DMS 273 treated with DMSO at 0.1 percent for 48 hours (cell line): ENCODE data around the gene RGPD6.
"Not testable (repeated sequence)": the region's sequence is repeated elsewhere in the genome, so short reads cannot be mapped to it uniquely, and the experiment has no call there.

ENCODE experiments used
- DNase-seq: peaks from one replicate; lab custom pipeline; 2025; lab: John Stamatoyannopoulos, UW

The RGPD6 gene

GRCh38 chr2:110576763-110577416 lies at the start of gene RGPD6:
Gene RGPD6 (minus strand): TSS chr2:110577222. CDS start chr2:110577024, 198 bp downstream.
- DNase-seq = not testable (repeated sequence)

DNA sequence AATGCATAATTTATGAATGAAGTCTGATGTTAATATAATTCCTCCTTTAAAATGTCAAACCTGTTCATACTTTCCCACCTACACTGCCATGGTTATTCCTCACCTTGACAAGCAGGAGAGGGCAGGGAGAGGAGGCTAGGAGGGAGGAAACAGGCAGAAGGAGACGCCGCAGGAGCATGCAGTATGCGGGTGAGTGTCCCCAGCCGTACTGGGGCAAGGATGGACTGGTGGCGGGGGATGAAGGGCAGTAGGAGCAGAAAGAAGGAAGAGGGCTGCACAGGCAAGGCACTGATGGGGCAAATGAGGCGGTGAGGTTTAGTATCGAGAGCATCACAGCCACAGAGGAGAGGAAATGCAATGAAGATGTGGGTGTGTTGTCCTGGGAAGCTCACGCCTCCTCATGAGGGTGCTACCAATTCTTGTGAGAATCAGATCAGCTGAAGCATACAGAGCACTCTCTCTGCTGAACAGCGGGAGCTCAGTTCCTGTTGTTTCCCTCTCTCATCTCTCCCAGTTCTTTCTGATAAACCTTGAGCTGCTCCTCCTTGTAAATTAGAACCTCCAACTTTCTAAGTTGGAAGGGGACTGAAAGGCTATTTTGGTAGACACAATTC lies 42.4 kb upstream of the RGPD6 start:
- DNase-seq = not testable (repeated sequence)

DNA sequence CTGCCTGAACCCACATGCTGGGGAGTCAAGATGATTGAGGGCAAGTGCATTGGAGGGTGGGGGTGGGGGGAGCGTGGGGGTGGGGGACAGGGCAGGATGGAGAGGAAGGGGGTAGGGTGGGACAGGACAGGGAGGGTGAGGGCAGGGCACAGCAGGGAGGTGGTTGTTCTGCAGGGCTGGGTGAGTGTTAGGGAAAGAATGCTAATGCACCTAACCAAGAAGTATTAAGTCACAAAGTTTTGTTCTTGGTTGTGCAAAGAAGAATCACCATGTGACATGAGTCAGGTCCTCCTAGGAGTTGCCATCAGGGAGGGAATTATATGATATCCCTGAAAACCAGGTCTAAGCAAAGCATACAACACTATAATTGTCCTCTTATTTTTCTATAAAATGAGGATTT lies 36.9 kb upstream of the RGPD6 start:
- not testable (repeated sequence) for DNase-seq

- not testable (repeated sequence) for DNase-seq
Measured at GRCh38 chr2:110610613-110611250, 33.7 kb upstream of the RGPD6 start.

GRCh38 chr2:110609843-110610612 lies 33.0 kb upstream of the RGPD6 start:
- not testable (repeated sequence) for DNase-seq

DNA sequence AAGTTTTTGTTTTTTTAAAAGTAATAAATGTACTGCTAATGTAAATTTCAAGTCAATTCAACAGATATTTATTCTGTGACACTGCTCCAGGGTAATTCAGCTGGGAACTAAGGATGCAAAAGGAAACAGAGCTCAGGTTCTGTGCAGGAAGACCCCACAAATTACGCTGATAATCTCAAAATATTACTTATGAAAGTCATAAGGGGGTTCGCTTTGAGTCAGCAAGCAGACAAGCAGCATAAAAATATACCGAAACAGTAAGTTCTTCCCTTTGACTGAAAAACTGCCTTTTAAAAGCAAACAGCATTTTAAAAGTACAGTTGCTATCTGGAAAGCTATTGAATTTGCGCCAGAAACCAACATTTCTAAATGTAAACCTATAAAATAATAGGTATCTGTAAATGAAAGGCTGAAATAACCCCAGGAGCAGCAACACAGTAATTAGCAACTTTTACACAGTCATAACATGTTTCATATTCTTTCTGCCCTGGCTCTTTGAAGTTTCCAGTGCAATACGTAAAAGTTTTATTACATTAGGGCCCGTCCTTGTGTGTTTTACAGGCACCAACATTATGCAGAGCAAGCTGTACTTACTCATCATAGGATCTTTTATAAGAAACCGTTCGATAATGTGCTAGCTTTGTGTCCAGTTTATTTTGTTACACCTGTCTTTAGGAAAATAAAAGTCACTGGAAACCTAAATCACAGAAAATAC lies 31.9 kb upstream of the RGPD6 start:
- DNase-seq = not testable (repeated sequence)

DNA sequence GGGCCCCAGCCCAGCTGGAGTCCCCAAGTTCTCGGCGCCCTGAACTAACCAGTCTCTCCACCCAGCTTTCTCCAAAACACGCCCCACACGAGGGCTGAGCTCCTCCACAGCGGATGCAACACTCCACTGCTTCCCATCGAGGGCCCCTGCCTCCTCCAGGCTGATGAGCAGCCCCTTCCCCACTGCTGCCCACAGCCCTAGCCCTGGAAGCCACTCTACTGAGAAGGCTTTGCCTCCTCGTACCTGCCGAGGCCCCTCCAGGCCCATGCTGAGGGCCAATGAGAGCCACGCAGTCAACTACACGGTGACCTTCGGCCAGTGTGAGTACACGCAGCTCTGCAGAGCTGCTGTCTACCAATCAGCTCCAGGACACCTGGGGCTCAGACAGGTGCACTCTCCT lies 28.0 kb upstream of the RGPD6 start:
- DNase-seq = not testable (repeated sequence)

DNA sequence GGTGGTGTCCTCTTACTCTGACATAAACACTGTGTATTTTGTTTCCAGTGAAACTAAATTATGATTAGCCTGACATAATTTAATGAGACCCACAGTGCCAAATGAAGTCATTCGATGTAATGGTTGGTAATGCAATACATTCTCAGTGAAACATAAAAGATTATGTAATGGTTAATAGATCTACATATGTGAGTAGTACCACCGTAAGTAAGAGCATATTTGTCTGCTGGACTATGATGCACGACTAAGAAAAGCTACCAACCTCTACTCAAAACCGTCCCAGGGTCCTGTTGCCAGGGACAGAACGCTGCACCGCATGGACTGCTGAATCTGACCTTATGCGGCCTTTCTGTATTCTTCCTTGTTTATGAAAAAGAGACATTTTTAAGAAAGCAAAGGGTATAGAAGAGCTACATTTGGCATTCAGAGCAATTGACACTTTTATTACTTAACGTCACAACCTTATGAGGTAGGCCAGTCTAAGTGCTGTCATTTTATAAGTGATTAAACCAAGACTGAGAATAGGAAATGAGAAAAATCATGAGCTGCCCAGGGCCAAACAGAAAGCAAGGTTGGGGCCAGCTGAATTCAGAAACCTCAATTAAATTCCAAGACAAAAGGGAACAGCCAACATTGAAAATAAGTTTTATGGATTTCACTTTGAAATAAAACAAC lies 27.0 kb upstream of the RGPD6 start:
- DNase-seq = not testable (repeated sequence)

DNA sequence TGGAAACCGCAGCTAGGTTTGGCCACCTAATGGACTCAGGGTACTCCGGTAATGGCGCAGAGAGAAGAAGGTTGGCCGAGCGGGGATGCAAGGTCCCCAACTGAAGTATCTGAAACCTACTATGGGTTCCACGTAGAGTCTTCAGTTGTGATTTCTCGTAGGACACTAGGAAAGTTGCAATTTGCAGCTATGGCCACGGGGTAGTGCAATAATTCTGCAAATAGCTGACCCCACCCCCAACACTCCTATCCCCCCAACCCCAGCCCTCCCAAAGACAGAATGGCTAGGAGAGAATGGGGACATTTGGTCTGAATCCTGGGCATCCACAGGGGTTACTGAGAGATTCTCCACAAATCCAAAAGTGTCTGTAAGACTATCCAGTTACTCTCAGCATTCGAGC lies 25.1 kb upstream of the RGPD6 start:
- DNase-seq = not testable (repeated sequence)

DNA sequence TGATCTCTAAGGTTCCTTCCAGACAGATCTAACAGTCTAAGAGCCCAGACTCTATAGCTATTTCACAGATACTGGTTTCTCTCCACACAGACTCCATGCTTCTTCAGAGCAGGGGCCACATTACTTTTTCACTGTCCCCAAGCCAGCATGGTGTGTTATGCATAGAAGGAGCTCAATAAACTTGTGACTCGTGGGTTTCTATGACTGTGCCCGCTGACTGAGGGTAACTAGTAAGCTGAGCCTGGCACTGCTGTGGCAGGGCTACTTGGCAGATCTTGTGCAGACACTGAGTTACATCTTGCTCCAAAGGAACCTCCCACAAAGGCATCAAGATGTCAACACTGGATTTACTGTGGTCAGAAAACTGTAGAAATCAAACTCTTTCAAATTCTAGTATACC lies 15.0 kb upstream of the RGPD6 start:
- not testable (repeated sequence) for DNase-seq

- not testable (repeated sequence) for DNase-seq
Measured at GRCh38 chr2:110589677-110590330, 12.8 kb upstream of the RGPD6 start.

DNA sequence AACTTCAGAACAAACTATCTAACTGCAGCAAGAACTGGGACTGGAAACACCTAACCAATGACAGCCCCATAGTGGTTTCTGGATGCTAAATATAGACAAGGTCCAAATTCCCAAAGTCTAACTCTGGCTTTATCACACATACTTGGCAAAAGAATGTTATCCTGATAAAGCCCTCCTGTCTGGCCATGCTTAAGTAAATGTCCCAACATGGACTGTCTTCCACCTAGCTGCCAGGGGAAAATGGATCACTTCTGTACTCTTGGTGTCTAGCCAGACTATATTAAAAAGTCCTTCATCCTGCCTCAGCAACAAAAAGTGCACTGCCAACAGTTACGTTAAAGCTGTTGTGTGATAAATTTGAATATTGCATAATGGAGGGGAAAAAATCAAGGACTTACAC lies 11.5 kb upstream of the RGPD6 start:
- not testable (repeated sequence) for DNase-seq

DNA sequence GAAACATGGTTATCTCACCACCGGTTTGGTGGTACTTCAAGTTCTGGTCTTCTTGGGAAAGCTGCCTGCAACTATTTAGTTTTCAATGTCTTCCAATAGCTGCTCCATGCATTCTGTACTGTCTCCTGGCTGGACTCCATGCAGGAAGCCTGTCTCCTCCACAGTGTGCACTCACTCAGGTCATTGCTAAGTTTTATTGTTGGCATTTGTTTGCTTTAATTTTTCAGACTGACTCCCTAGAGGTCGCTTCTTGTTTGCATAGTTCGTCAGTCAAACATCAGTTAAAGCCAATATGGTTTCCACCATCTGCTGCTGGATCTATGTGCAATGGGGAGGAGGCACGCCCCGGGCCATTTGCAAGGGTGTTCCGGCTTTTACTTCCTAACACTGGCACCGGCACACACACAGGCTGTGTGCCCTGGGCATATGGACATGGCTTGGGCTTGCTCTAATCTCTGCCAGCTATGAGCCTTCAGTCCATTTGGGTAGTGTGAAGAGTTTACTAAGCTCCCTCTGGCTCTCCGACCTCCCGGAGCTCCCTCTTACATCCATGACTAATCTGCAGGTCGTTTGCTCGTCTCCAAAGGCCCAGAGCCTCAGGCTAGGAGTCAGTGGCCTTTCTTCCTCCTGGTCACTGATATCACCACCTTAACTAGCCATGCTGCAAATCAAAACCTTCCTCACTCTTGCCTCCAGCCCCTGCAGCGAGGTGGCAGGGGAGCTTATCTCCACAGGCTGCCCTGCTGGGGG lies 2.4 kb upstream of the RGPD6 start:
- DNase-seq = not testable (repeated sequence)

GRCh38 chr2:110578429-110578828 lies 1.4 kb upstream of the RGPD6 start:
- DNase-seq = not testable (repeated sequence)

DNA sequence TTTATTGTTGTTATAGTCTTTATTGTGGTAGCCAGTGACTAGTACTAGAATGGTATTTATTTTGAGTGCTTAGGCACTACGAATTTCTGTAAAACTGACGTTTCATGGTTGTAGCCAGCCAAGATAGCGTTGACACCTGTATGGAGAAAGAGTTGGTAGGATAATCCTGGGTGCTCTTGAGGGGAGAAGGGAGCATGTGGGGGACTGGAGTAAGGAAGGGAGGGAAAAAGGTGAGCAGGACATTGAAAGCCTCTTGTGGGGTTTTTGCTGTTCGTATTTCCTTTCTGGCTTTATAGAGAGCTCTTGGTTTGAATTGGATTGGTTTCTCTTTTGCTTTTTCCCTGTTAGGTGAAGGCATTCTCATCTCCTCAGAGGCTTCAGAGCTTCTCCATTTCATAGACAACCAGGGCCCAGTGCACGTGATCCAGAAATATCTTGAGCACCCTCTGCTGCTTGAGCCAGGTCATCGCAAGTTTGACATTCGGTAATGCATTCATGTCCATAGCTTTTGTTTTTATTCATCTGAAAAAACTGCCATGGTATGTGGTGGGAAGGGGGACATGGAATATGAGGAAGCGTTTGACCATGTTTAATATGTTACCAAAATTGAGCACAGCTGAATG lies 77.2 kb downstream of the RGPD6 start:
- not testable (repeated sequence) for DNase-seq

- not testable (repeated sequence) for DNase-seq
Measured at GRCh38 chr2:110496027-110496426, 81.0 kb downstream of the RGPD6 start.

- not testable (repeated sequence) for DNase-seq
Measured at GRCh38 chr2:110494488-110494887, 82.5 kb downstream of the RGPD6 start.

DNA sequence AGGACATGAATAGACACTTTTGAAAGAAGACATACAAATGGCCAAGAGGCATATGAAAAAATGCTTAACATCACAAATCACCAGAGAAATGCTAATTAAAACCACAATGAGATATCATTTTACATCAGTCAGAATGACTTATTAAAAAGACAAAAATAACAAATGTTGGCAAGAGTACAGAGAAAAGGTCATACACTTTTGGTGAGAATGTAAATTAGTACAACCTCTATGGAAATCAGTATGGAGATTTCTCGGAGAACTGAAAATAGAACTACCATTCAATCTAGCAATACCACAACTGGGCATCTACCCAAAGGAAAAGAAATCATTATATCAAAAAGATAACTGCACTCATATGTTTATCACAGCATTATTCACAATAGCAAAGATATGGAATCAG lies 88.0 kb downstream of the RGPD6 start:
- DNase-seq = not testable (repeated sequence)

GRCh38 chr2:110482697-110483096 lies 94.3 kb downstream of the RGPD6 start:
- not testable (repeated sequence) for DNase-seq
